Ishikawa (cell line): Measurements from ENCODE around the gene KRT39.

ENCODE experiments used
- CEBPB ChIP-seq: IDR thresholded peaks from 2 replicates; pipeline ENCODE4 v1.6.1; 2012
- CREB1 ChIP-seq: IDR thresholded peaks from 2 replicates; pipeline ENCODE4 v1.6.1; 2012; ENCODE audit warnings: low read depth
- EGR1 ChIP-seq: IDR thresholded peaks from 2 replicates; pipeline ENCODE4 v1.6.1; 2012
- EP300 ChIP-seq: IDR thresholded peaks from 2 replicates; pipeline ENCODE4 v1.6.1; 2012; ENCODE audit warnings: borderline replicate concordance
- FOXM1 ChIP-seq: IDR thresholded peaks from 2 replicates; pipeline ENCODE4 v1.6.1; 2012; ENCODE audit warnings: low read depth, borderline replicate concordance
- NFIC ChIP-seq: IDR thresholded peaks from 2 replicates; pipeline ENCODE4 v1.6.1; 2012
- RAD21 ChIP-seq: IDR thresholded peaks from 2 replicates; pipeline ENCODE4 v1.6.1; 2012; ENCODE audit warnings: low read depth
- REST ChIP-seq: IDR thresholded peaks from 2 replicates; pipeline ENCODE4 v1.6.1; 2012; ENCODE audit warnings: low read depth, mild to moderate bottlenecking
- TAF1 ChIP-seq: IDR thresholded peaks from 2 replicates; pipeline ENCODE4 v1.6.1; 2012; ENCODE audit warnings: low read depth, mild to moderate bottlenecking
- TCF12 ChIP-seq: IDR thresholded peaks from 2 replicates; pipeline ENCODE4 v1.6.1; 2012; ENCODE audit warnings: low read depth
- TEAD4 ChIP-seq: IDR thresholded peaks from 2 replicates; pipeline ENCODE4 v1.6.1; 2012
- YY1 ChIP-seq: IDR thresholded peaks from 2 replicates; pipeline ENCODE4 v1.6.1; 2012; ENCODE audit warnings: low read depth
- ZBTB7A ChIP-seq: IDR thresholded peaks from 2 replicates; pipeline ENCODE4 v1.6.1; 2012; ENCODE audit warnings: low read depth
- TF ChIP-seq, protein P1 (sequence below): IDR thresholded peaks from 2 replicates; pipeline ENCODE4 v1.6.1; 2012
- TF ChIP-seq, protein P2 (sequence below): IDR thresholded peaks from 2 replicates; pipeline ENCODE4 v1.6.1; 2012

The KRT39 gene

GRCh38 chr17:40966848-40967247 lies at the start of gene KRT39:
Gene KRT39 (minus strand): TSS chr17:40966948. CDS start chr17:40966856, 92 bp downstream.
- no peak for TF ChIP-seq TAF1
- TF ChIP-seq EGR1 = no peak
- TF ChIP-seq TEAD4 = no peak
- TF ChIP-seq ZBTB7A = no peak
- TF ChIP-seq YY1 = no peak
- no peak for TF ChIP-seq TCF12

DNA sequence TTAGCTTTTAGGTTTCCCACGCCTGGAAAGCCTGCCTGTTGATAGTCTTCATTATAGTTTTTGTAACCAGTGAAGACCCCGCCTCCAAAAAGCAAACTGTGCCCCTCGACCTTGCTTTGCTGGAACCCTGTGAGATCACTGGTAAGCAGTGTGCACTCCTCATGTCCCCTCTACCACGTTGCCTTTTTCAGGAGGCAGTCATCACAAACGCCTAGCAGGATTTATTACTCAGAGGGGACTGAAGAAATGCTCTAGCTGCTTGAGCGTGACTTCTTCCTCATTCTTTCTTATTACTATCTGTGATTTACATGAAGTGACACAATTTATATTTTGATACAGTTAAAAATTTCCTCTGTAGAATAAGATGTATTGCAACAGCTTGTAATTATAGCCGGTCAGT lies 48.7 kb upstream of the KRT39 start:
- TF ChIP-seq TAF1 (no peak), TCF12 (no peak), CREB1 (no peak), RAD21 (no peak), REST (no peak), EP300 (no peak), NFIC (no peak), FOXM1 (no peak), ZBTB7A (no peak), EGR1 (no peak), YY1 (no peak), TEAD4 (no peak), CEBPB (no peak)
- TF ChIP-seq, protein P1, sequence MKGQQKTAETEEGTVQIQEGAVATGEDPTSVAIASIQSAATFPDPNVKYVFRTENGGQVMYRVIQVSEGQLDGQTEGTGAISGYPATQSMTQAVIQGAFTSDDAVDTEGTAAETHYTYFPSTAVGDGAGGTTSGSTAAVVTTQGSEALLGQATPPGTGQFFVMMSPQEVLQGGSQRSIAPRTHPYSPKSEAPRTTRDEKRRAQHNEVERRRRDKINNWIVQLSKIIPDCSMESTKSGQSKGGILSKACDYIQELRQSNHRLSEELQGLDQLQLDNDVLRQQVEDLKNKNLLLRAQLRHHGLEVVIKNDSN = no peak
- TF ChIP-seq, protein P2, sequence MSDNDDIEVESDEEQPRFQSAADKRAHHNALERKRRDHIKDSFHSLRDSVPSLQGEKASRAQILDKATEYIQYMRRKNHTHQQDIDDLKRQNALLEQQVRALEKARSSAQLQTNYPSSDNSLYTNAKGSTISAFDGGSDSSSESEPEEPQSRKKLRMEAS = no peak

DNA sequence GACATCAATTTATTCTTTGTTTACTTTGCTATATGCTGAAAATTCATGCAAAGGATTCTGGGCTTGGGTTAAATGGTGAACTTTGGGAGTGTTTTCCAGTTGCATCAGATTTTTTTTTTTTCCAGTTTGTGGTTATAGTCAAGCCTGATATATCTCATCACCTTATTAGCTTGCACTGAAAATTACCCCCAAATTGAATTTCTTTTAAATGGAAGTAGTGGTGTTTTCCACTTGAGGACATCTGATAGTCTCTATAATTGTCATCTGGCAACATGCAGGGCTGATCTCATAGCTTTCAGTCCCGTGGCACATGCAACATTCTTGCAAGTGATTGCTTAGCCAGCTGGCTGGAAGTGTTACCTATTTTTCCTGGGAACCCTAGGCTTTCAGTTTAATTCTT lies 46.9 kb upstream of the KRT39 start:
- no peak for TF ChIP-seq TAF1

DNA sequence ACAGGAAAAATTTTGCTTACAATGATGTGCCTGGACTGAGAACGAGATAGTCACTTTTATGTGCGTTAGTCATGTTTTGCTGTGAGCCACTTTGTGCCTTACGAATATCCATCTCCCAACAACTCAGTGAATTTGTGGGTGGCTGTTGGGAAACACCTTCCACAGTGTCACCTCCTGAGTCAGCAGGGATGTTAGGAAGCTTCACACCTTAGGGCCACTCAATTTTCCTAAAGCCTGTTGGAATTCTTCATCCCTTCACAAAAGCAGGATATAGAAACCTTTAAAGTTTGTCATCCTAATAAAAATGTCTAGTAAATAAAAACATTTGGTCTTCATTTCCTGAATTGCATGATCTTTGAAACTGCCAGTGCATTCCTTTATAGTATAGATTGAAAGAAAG lies 46.4 kb upstream of the KRT39 start:
- no peak for TF ChIP-seq TAF1
- TF ChIP-seq TEAD4 = no peak
- no peak for TF ChIP-seq REST
- no peak for TF ChIP-seq RAD21
- TF ChIP-seq FOXM1 = no peak
- no peak for TF ChIP-seq TCF12
- TF ChIP-seq ZBTB7A = no peak
- no peak for TF ChIP-seq EP300
- TF ChIP-seq NFIC = no peak
- no peak for TF ChIP-seq CEBPB
- no peak for TF ChIP-seq CREB1
- TF ChIP-seq, protein P2 = no peak
- TF ChIP-seq EGR1 = no peak
- no peak for TF ChIP-seq YY1
- TF ChIP-seq, protein P1 = no peak

GRCh38 chr17:41012326-41013120 lies 45.8 kb upstream of the KRT39 start:
- TF ChIP-seq, protein P2 = no peak
- TF ChIP-seq EP300 (no peak), TEAD4 (no peak), FOXM1 (no peak), EGR1 (no peak)
- TF ChIP-seq, protein P1 = no peak

- no peak for TF ChIP-seq FOXM1
- no peak for TF ChIP-seq REST
Observed at GRCh38 chr17:41010441-41010840, 43.7 kb upstream of the KRT39 start.
